HG02884 (cell line): ENCODE data around the gene CENPO.
"Not testable (repeated sequence)": the region's sequence is repeated elsewhere in the genome, so short reads cannot be mapped to it uniquely, and the experiment has no call there.

ENCODE experiments used
- ATAC-seq: cut with Tn5 transposase; IDR thresholded peaks from one replicate; pipeline ENCODE4 v1.9.1; 2021; ENCODE audit warnings: mild to moderate bottlenecking, moderate library complexity; ENCODE audit not compliant: unreplicated experiment

Gene CENPO

GRCh38 chr2:24787532-24787931 is 5.7 kb upstream of the CENPO start:
- ATAC-seq = no peak

GRCh38 chr2:24788816-24789215 is 4.4 kb upstream of the CENPO start:
- ATAC-seq = no peak

GRCh38 chr2:24791452-24791851 is 1.8 kb upstream of the CENPO start:
- no peak for ATAC-seq

- ATAC-seq = no peak
These were observed 717 bp upstream of the CENPO start for GRCh38 chr2:24792542-24792873.

DNA sequence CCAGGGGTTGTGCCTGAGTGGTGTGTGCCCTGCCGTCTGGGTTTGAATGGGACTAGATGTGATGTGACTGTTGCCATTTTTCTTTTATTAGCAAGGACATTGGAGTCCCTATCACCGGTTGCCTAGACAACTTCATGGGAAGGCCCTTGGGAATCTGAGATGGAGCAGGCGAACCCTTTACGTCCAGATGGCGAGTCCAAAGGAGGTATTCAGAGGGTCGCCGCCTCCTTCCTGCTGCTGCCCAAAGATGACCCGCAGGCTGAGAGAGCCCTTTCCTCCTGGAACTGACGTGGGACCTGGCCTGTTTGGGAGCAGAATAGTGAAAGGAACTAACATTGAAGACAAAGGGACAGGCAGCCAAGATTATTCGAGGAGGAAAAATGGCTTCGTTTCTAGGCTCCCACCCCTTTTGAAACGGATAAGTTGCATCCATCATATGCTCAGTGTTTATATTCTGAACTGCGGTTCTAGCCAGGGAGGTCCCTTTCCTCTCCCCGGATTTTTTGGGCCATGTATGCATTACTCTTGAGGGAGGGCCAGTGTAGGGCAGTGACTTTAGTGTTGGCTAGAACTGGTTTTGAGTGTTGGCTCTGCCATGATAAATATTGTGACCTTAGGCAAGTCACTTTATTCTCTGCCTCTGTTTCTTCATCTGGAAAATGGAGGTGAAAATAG is 673 bp downstream of the CENPO start:
- ATAC-seq = no peak

GRCh38 chr2:24797644-24798043 is 4.4 kb downstream of the CENPO start:
- no peak for ATAC-seq

DNA sequence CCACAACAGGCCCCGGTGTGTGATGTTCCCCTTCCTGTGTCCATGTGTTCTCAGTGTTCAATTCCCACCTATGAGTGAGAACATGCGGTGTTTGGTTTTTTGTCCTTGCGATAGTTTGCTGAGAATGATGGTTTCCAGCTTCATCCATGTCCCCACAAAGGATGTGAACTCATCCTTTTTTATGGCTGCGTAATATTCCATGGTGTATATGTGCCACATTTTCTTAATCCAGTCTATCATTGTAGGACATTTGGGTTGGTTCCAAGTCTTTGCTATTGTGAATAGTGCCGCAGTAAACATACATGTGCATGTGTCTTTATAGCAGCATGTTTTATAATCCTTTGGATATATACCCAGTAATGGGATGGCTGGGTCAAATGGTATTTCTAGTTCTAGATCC is 7.3 kb downstream of the CENPO start:
- not testable (repeated sequence) for ATAC-seq

- not testable (repeated sequence) for ATAC-seq
These were observed 12.8 kb downstream of the CENPO start for GRCh38 chr2:24805811-24806660.

GRCh38 chr2:24806661-24807036 is 13.4 kb downstream of the CENPO start:
- no peak for ATAC-seq

GRCh38 chr2:24809316-24810007 is 16.2 kb downstream of the CENPO start:
- ATAC-seq = no peak

GRCh38 chr2:24813691-24814137 is 20.5 kb downstream of the CENPO start:
- ATAC-seq = no peak

DNA sequence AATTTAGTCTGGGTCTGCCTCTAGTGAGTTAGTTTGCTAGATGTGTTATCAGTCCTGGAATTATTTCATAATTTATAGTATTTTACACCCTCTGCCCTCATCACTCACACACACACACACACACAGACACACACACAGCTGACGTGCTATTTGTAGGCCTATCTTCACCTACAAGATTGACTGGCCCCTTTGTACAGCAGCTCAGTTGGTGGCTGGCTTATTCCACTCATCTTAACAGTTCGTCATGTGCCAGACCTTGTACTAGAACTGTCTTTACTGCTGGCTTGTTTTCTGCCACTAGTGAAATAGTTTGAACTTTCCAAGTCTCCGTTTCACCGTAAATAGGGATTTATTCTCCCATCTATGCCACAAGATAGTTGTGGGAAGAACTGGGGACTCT is 21.3 kb downstream of the CENPO start:
- no peak for ATAC-seq

DNA sequence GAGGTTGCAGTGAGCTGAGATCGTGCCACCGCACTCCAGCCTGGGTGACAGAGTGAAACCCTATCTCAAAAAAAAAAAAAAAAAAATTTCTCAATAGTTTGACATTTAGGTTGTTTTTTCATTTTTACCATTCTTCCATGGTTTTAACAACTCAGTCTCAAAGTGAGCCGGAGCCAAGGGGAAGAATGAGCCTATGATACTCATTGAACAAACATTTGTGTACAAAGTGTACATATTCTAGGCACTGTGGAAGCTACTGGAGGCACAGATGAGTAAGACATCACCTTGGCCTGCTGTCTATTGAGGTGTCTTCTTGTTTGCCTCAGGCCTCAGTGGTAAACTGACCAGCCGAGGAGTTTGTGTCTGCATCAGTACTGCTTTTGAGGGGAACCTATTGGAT is 21.9 kb downstream of the CENPO start:
- ATAC-seq = no peak

DNA sequence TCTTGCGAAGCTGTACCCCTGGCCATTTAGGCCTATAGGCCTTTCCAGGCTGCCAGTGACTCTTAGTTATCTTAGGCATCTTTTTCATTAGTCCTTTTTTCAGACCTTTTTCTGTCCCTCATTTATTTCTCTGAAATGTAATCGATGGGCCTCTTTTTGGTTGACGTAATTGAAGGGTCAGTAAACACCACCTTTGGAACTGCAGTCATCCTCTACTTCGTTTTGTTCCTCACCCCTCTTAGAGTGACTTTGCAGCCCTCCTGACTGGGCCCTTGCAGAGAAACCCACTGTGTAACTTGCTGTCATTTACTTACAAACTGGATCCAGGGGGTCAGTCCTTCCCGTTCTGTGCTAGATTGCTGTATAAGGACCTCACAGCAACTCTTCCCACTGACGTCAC is 23.2 kb downstream of the CENPO start:
- ATAC-seq = no peak

- ATAC-seq = no peak
These were observed 23.7 kb downstream of the CENPO start for GRCh38 chr2:24816884-24817283.

DNA sequence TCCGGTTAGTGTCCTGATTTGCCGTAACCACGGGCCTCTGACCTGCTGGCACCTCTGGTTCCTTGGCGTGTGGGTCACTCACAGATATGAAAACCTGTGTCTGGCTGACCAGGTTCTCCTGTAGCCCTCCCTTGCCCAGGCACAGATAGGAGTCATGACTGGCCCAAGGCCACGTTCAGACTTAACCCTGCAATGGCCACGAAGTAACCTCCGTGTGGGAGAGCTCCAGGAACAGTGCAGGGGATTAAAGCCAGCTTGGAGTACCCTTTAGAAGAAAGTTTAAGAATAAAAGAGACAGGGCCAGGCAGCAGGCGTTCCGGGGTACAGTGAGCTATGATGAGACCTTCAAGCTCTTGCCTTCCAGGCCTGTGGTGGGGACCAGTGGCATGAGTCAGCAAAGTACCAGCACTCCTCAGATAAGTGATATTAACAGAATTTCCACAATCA is 25.5 kb downstream of the CENPO start:
- no peak for ATAC-seq

DNA sequence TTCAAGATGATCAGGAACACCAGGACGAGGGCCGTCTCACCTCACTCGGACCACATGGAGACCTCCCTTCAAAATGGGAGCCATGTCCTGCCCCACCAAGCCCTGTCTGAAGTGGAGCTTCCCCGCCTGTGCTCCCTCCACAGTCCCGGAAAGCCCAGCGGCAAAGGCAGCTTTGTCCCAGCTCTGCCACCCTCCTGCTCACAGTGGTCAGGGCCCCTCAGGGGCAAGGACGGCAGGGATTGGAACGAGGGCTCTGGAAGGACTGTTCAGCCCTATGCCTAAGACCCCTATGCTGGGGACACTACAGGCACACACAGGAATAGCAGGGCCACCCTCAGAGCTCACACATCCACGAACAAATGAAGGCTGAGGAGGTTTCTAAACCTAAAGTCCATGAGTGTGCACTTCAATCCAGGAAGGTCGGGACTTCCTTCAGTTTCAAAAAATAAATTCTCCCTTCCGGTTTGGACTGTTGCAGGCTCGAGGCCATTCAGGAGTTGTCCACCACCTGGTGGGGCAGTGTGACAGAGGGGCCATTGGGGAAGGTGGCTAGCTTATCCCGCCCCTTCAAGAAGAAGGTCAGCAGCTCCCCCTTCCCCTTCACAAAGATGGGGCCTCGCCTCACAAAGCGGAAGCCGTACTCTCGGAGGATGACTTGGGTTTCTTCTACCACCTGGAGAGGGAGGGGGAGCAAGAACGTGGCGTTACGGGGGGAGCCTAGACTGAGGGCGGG is 26.4 kb downstream of the CENPO start:
- no peak for ATAC-seq

- no peak for ATAC-seq
These were observed 26.9 kb downstream of the CENPO start for GRCh38 chr2:24820175-24820513.

DNA sequence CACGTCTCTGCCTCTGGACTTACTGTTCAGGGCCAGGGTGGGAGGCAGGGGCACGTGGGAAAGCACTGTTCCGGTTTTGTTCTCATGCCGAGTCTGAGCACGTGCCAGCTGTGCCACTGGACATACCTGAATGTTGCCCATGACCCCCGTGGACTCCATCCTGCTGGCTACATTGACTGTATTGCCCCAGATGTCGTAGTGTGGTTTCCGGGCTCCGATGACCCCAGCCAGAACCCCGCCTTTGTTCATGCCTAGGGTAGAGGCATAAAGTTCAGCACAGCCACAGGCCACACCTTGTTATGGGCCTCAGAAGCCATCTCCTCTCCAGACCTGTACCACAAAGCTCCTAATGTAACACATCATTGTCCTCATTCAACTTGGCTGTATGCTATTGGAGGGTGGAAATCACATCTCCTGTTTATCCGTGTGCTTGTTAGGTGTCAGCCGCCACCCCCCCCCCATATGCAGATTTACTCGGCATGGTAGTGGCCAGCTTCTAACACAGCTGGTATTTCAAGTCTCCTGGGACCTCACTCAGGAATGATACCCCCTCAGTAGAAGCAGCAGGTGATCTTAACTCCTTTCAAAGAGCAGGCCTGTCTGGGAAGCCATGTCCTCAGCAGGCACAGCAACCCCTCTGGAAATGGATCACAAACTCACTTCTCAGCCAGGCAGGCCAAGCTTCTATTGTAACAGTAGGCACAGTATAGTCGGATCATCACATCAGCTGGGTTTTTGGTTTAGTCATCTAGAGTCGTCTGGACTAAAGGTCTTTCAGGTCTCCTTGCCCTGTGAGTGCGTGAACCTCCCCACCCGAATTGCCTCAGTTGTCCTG is 27.6 kb downstream of the CENPO start:
- ATAC-seq = no peak

DNA sequence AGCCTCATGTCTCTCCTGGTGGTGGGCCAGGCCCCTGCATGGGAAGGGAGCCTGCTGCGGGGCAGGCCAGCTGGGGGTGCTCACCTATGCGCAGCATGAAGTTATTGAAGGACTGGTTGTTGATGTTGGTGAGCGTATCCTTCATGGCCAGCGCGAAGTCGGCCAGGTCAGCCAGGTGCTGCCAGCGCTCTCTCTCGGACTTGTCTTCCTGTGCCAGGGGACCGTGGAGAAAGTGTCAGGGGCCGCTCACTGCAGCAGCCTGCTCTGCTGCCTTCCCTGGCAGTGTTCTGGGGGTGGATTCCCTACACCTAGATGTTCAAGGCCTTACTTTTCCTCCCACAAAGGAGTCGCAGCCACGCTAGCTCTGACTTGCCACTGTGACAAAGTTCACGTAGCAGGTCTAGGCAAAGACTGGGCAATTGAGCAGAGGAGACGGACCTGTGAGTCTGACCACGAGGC is 28.2 kb downstream of the CENPO start:
- no peak for ATAC-seq
